Measurements from ENCODE around the gene FBXL17. TPM values are rescaled to one million over a fixed set of nuclear protein-coding genes. Genes with fewer than 3 reads are reported as not detected.

The FBXL17 gene
- total RNA-seq, 4 donors from 2014 or later, result 14.4 to 22.0 (median 16.6) TPM

DNA sequence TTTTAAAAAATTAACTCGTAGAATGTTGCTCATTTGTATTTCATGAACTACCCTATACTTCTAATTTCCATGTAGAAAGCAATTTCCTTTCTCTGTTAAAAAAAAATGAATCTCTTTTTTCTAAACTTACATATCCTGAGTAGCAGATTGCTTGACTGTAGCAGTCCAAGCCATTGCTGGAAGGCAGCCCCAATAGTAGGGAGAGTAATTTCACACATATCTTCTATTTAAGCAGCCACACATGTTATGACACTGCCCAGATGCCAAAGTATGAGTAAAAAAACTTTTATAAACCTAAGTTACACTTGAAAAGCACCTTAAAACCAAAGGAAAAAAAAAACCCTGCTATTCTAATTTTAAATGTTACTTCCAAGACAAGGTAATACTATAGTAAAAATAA, 69.6 kb downstream of the FBXL17 start:
- Histone ChIP-seq H3K9me3 (no peaks in the 10 kb centered on the region), H3K4me3 (no peak overlapping the region), H3K27me3 (no peaks in the 10 kb centered on the region), H3K27ac (replicated peaks in 1 of 4) (no peak overlapping the region), H3K36me3 (no peaks in the 10 kb centered on the region), H3K4me1 (peaks cover 0 to 6% (median 0%) of the 10 kb centered on the region in 4 donors)
- no peak for TF ChIP-seq EP300 (IDR thresholded peaks at IDR 0.05)
- TF ChIP-seq POLR2AphosphoS5 (IDR thresholded peaks at IDR 0.05), result no peak
- no peak for TF ChIP-seq CTCF (IDR thresholded peaks at IDR 0.05)
- TF ChIP-seq POLR2A (IDR thresholded peaks at IDR 0.05; ENCODE audit: low read depth), result no peak
- intact Hi-C loops (cut with DNase I), result no loop called here
- no peak for DNase-seq (ENCODE audit: extremely low spot score)
- whole genome bisulfite sequencing, result 88% methylated on average over 1 of the region's 1 CpG

- no peaks in the 10 kb centered on the region for H3K9me3 ChIP-seq
- H3K27me3 ChIP-seq, result no peaks in the 10 kb centered on the region
- H3K27ac ChIP-seq (replicated peaks in 1 of 4), result no peak overlapping the region
- no peak for DNase-seq (ENCODE audit: extremely low spot score)
- intact Hi-C loops (cut with DNase I), result no loop called here
- H3K36me3 ChIP-seq, result no peaks in the 10 kb centered on the region
- 81% methylated on average over 3 of the region's 3 CpGs for WGBS
- H3K4me3 ChIP-seq, result no peak overlapping the region
- TF ChIP-seq EP300 (IDR thresholded peaks at IDR 0.05), result no peak
- no peak for TF ChIP-seq CTCF (IDR thresholded peaks at IDR 0.05)
- no peak for TF ChIP-seq POLR2AphosphoS5 (IDR thresholded peaks at IDR 0.05)
- TF ChIP-seq POLR2A (IDR thresholded peaks at IDR 0.05; ENCODE audit: low read depth), result no peak
- peaks cover 0 to 6% (median 0%) of the 10 kb centered on the region in 4 donors for H3K4me1 ChIP-seq
Observed at GRCh38 chr5:108311682-108312081, 70.2 kb downstream of the FBXL17 start.

DNA sequence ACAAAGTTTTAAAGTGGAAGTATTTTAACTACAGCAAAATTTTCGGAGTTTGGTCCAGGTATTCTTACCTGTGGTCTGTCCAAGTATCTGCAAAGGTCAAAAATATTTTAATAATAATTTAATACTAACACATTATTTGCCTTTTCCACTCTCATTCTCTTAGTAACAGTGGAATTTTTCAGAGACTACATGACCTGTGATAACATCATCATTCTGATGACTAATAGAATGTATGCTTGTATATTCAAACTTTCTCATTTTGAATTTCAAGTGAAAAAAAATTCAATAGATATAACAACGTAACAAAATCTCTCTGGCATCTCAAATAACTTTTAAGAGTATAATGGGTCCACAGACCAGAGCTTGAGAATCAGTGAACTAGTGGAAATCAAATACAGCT, 78.3 kb downstream of the FBXL17 start:
- intact Hi-C loops (cut with DNase I), result no loop called here
- H3K36me3 ChIP-seq, result no peaks in the 10 kb centered on the region
- no peak for TF ChIP-seq POLR2AphosphoS5 (IDR thresholded peaks at IDR 0.05)
- TF ChIP-seq CTCF (IDR thresholded peaks at IDR 0.05), result no peak
- no peak for TF ChIP-seq POLR2A (IDR thresholded peaks at IDR 0.05; ENCODE audit: low read depth)
- no peak for TF ChIP-seq EP300 (IDR thresholded peaks at IDR 0.05)
- DNase-seq (ENCODE audit: extremely low spot score), result no peak
- H3K4me1 ChIP-seq, result peaks cover 0 to 2% (median 0%) of the 10 kb centered on the region in 4 donors
- H3K27ac ChIP-seq (replicated peaks in 1 of 4), result no peak overlapping the region
- H3K27me3 ChIP-seq, result no peaks in the 10 kb centered on the region
- H3K4me3 ChIP-seq, result no peak overlapping the region
- H3K9me3 ChIP-seq, result no peaks in the 10 kb centered on the region
- 92% methylated on average over 2 of the region's 2 CpGs for WGBS

DNA sequence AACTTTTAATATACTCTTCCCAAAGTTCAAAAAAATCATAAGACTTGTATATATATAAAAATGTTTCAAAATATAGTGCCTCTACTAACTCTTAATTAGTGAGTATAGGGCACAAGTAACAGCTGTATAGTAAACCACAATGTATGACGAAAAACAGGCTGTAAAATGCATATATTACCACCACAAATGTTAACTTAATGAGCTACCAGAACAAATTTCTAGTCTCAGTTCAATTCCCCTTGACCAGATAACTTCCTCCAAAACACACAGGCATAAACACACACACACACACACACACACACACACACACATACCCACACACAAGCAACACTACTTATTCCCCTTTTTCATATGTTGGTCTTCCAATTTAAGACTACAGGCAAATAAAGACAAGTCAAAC, 78.8 kb downstream of the FBXL17 start:
- Histone ChIP-seq H3K27ac (replicated peaks in 1 of 4) (no peak overlapping the region), H3K36me3 (no peaks in the 10 kb centered on the region), H3K9me3 (no peaks in the 10 kb centered on the region), H3K27me3 (no peaks in the 10 kb centered on the region), H3K4me1 (peaks cover 0 to 2% (median 0%) of the 10 kb centered on the region in 4 donors), H3K4me3 (no peak overlapping the region)
- TF ChIP-seq POLR2AphosphoS5 (IDR thresholded peaks at IDR 0.05) (no peak), EP300 (IDR thresholded peaks at IDR 0.05) (no peak), POLR2A (IDR thresholded peaks at IDR 0.05; ENCODE audit: low read depth) (no peak), CTCF (IDR thresholded peaks at IDR 0.05) (no peak)
- WGBS, result 95% methylated on average over 1 of the region's 1 CpG
- intact Hi-C loops (cut with DNase I), result no loop called here
- no peak for DNase-seq (ENCODE audit: extremely low spot score)

- Histone ChIP-seq H3K27ac (replicated peaks in 1 of 4) (no peak overlapping the region), H3K9me3 (no peaks in the 10 kb centered on the region), H3K27me3 (no peaks in the 10 kb centered on the region), H3K4me1 (peaks cover 0 to 8% (median 3%) of the 10 kb centered on the region in 4 donors), H3K36me3 (no peaks in the 10 kb centered on the region), H3K4me3 (no peak overlapping the region)
- no peak for DNase-seq (ENCODE audit: extremely low spot score)
- intact Hi-C loops (cut with DNase I), result no loop called here
- TF ChIP-seq POLR2A (IDR thresholded peaks at IDR 0.05; ENCODE audit: low read depth), result no peak
- no peak for TF ChIP-seq EP300 (IDR thresholded peaks at IDR 0.05)
- no peak for TF ChIP-seq POLR2AphosphoS5 (IDR thresholded peaks at IDR 0.05)
- TF ChIP-seq CTCF (IDR thresholded peaks at IDR 0.05), result no peak
Observed at GRCh38 chr5:108297042-108297601, 84.8 kb downstream of the FBXL17 start.

Data from esophagus muscularis mucosa (tissue), 4 donors.